ENCODE data around the gene C22orf39. TPM values are rescaled to one million over a fixed set of nuclear protein-coding genes. Genes with fewer than 3 reads are reported as not detected.

C22orf39 gene
- total RNA-seq, 3 donors from 2014 or later: 46.7 to 111 (median 54.4) TPM

DNA sequence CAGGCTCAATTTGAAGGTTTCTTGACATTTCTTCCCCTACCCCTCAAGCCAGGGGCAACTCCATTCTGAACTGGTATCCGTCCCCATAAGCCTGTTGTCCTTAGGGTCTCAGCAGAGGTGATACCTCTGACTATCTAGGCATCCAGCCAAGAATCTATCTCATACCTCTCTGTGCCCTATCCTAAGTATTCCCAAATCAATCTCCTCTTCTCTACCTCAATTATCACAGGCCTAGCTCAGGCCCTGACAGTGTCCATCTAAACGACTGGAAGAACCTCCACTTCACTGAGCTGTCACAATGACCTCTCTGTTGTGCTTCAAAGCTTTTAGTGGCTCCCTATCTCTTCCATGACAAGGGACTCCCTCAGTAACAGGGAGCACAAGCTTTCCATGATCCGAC is 42.8 kb downstream of the C22orf39 start:
- H3K9me3 ChIP-seq: no peaks in the 10 kb centered on the region
- no peaks in the 10 kb centered on the region for H3K4me1 ChIP-seq
- no peak for DNase-seq (ENCODE audit: low spot score in 2 of 2)
- no peaks in the 10 kb centered on the region for H3K36me3 ChIP-seq
- H3K27ac ChIP-seq: no peak overlapping the region
- TF ChIP-seq POLR2A (IDR thresholded peaks at IDR 0.05) (no peak), POLR2AphosphoS5 (IDR thresholded peaks at IDR 0.05) (no peak)
- TF ChIP-seq, protein P1, sequence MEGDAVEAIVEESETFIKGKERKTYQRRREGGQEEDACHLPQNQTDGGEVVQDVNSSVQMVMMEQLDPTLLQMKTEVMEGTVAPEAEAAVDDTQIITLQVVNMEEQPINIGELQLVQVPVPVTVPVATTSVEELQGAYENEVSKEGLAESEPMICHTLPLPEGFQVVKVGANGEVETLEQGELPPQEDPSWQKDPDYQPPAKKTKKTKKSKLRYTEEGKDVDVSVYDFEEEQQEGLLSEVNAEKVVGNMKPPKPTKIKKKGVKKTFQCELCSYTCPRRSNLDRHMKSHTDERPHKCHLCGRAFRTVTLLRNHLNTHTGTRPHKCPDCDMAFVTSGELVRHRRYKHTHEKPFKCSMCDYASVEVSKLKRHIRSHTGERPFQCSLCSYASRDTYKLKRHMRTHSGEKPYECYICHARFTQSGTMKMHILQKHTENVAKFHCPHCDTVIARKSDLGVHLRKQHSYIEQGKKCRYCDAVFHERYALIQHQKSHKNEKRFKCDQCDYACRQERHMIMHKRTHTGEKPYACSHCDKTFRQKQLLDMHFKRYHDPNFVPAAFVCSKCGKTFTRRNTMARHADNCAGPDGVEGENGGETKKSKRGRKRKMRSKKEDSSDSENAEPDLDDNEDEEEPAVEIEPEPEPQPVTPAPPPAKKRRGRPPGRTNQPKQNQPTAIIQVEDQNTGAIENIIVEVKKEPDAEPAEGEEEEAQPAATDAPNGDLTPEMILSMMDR (IDR thresholded peaks at IDR 0.05): no peak
- no peak overlapping the region for H3K4me3 ChIP-seq
- no peaks in the 10 kb centered on the region for H3K27me3 ChIP-seq
- intact Hi-C loops (cut with DNase I; ENCODE audit: low total_unique reads): no loop called here

- no peak overlapping the region for H3K27ac ChIP-seq
- intact Hi-C loops (cut with DNase I; ENCODE audit: low total_unique reads): no loop called here
- H3K27me3 ChIP-seq: no peaks in the 10 kb centered on the region
- H3K36me3 ChIP-seq: no peaks in the 10 kb centered on the region
- TF ChIP-seq, protein P1 (IDR thresholded peaks at IDR 0.05): no peak
- DNase-seq (ENCODE audit: low spot score in 2 of 2): no peak
- H3K4me3 ChIP-seq: no peak overlapping the region
- no peaks in the 10 kb centered on the region for H3K4me1 ChIP-seq
- no peaks in the 10 kb centered on the region for H3K9me3 ChIP-seq
Observed at GRCh38 chr22:19402642-19403191, 44.8 kb downstream of the C22orf39 start.

- Histone ChIP-seq H3K9me3 (no peaks in the 10 kb centered on the region), H3K36me3 (no peaks in the 10 kb centered on the region), H3K27me3 (no peaks in the 10 kb centered on the region), H3K4me3 (no peak overlapping the region), H3K4me1 (no peaks in the 10 kb centered on the region), H3K27ac (no peak overlapping the region)
- TF ChIP-seq, protein P1 (IDR thresholded peaks at IDR 0.05): no peak
- TF ChIP-seq POLR2A (IDR thresholded peaks at IDR 0.05) (no peak), POLR2AphosphoS5 (IDR thresholded peaks at IDR 0.05) (no peak)
- intact Hi-C loops (cut with DNase I; ENCODE audit: low total_unique reads): no loop called here
- no peak for DNase-seq (ENCODE audit: low spot score in 2 of 2)
Observed at GRCh38 chr22:19401483-19401882, 46.0 kb downstream of the C22orf39 start.

- H3K27ac ChIP-seq: no peak overlapping the region
- H3K27me3 ChIP-seq: no peaks in the 10 kb centered on the region
- H3K4me1 ChIP-seq: no peaks in the 10 kb centered on the region
- intact Hi-C loops (cut with DNase I; ENCODE audit: low total_unique reads): no loop called here
- H3K4me3 ChIP-seq: no peak overlapping the region
- DNase-seq (ENCODE audit: low spot score in 2 of 2): no peak
- H3K9me3 ChIP-seq: no peaks in the 10 kb centered on the region
- H3K36me3 ChIP-seq: no peaks in the 10 kb centered on the region
- TF ChIP-seq POLR2AphosphoS5 (IDR thresholded peaks at IDR 0.05) (no peak), POLR2A (IDR thresholded peaks at IDR 0.05) (no peak)
- TF ChIP-seq, protein P1 (IDR thresholded peaks at IDR 0.05): no peak
Observed at GRCh38 chr22:19400881-19401280, 46.6 kb downstream of the C22orf39 start.

GRCh38 chr22:19398652-19399051 is 48.9 kb downstream of the C22orf39 start:
- Histone ChIP-seq H3K27ac (no peak overlapping the region), H3K9me3 (no peaks in the 10 kb centered on the region), H3K4me3 (no peak overlapping the region), H3K4me1 (no peaks in the 10 kb centered on the region), H3K27me3 (no peaks in the 10 kb centered on the region), H3K36me3 (no peaks in the 10 kb centered on the region)
- TF ChIP-seq POLR2A (IDR thresholded peaks at IDR 0.05) (no peak), POLR2AphosphoS5 (IDR thresholded peaks at IDR 0.05) (no peak)
- TF ChIP-seq, protein P1 (IDR thresholded peaks at IDR 0.05): no peak
- DNase-seq (ENCODE audit: low spot score in 2 of 2): no peak
- intact Hi-C loops (cut with DNase I; ENCODE audit: low total_unique reads): no loop called here

Data from breast epithelium (tissue), 4 donors.